Caco-2 (cell line): ENCODE measurements around the gene KCND1. TPM values are rescaled to one million over a fixed set of nuclear protein-coding genes. Genes with fewer than 3 reads are reported as not detected.

Source experiments
- BruUV-seq: library from RNA; stranded (reverse); fragments of 400-500 nt; replicated peaks from 2 replicates; lab custom pipeline; 2021; lab: Mats Ljungman, UMichigan
- CTCF ChIA-PET: fragments of 300-600 bp; sonication (Branson Sonifier 250); formaldehyde crosslinking; loops from one replicate; lab custom pipeline; 2022; ENCODE audit warnings: antibody characterized with exemption; lab: Charles Lee
- POLR2A ChIA-PET: fragments of 300-600 bp; sonication (Branson Sonifier 250); formaldehyde crosslinking; loops from one replicate; lab custom pipeline; 2022; ENCODE audit warnings: antibody characterized with exemption; lab: Charles Lee
- DNase-seq, 2 experiments: peaks; one replicate each; pipeline versions ENCODE4 v3.0.0 to v3.0.0-alpha.2; 2020 to 2022
- H3K27me3 ChIP-seq: replicated peaks from 2 replicates; pipeline ENCODE4 v1.6.0; 2011; ENCODE audit warnings: low read length; ENCODE audit not compliant: control insufficient read depth, insufficient read depth
- H3K36me3 ChIP-seq: 2 replicates; pipeline ENCODE4 v1.5.1; 2011; ENCODE audit warnings: low read length; ENCODE audit not compliant: control insufficient read depth, insufficient read depth
- H3K4me1 ChIP-seq: fragments of 250-450 bp; sonication (Bioruptor Pico); 2 replicates; pipeline ENCODE4 v1.5.1; 2020; ENCODE audit warnings: mild to moderate bottlenecking
- H3K4me3 ChIP-seq: 2 replicates; pipeline ENCODE4 v1.5.1; 2011; ENCODE audit warnings: low read depth, mild to moderate bottlenecking, control low read depth, low read length
- H3K9me3 ChIP-seq: fragments of 250-450 bp; sonication (Bioruptor Pico); 2 replicates; pipeline ENCODE4 v1.5.1; 2020; ENCODE audit warnings: mild to moderate bottlenecking, moderate library complexity
- H3K27ac Mint-ChIP-seq: one replicate; pipeline ENCODE4 v1.8.0; 2022; ENCODE audit warnings: mixed read lengths; ENCODE audit not compliant: unreplicated experiment
- H3K27me3 Mint-ChIP-seq: one replicate; pipeline ENCODE4 v1.8.0; 2022; ENCODE audit warnings: mixed read lengths; ENCODE audit not compliant: insufficient read depth, unreplicated experiment
- H3K36me3 Mint-ChIP-seq: one replicate; pipeline ENCODE4 v1.8.0; 2022; ENCODE audit warnings: mild to moderate bottlenecking, mixed read lengths; ENCODE audit not compliant: insufficient read depth, unreplicated experiment
- H3K4me1 Mint-ChIP-seq: one replicate; pipeline ENCODE4 v1.8.0; 2022; ENCODE audit warnings: low read depth, mixed read lengths; ENCODE audit not compliant: unreplicated experiment
- H3K4me3 Mint-ChIP-seq: one replicate; pipeline ENCODE4 v1.8.0; 2022; ENCODE audit warnings: mild to moderate bottlenecking, moderate library complexity, mixed read lengths; ENCODE audit not compliant: unreplicated experiment
- H3K9me3 Mint-ChIP-seq: one replicate; pipeline ENCODE4 v1.8.0; 2022; ENCODE audit warnings: mixed read lengths; ENCODE audit not compliant: unreplicated experiment
- intact Hi-C: fragments of 100-400 bp; cut with micrococcal nuclease; formaldehyde crosslinking; loops from one replicate; pipeline ENCODE4 v1.10.0; 2022; ENCODE audit not compliant: unreplicated experiment
- total RNA-seq: library from RNA; stranded (reverse); gene quantifications from 2 replicates; pipeline ENCODE4 v1.2.3, GENCODE V29; 2022
- TF ChIP-seq, protein P1 (sequence below), 2 experiments: fragments of 200-600 bp in 1 of 2; IDR thresholded peaks; 1 replicate in 1 of 2; 2 replicates in 1 of 2; pipeline versions ENCODE4 v1.5.1 to v1.8.0; 2011 to 2022; ENCODE audit warnings: antibody characterized with exemption in 1 of 2, control low read depth in 1 of 2, inconsistent platforms in 1 of 2, low read depth in 1 of 2, low read length in 1 of 2, mild to moderate bottlenecking in 1 of 2, moderate library complexity in 1 of 2; ENCODE audit not compliant: insufficient read depth in 1 of 2, severe bottlenecking in 1 of 2, unreplicated experiment in 1 of 2

The KCND1 gene
- total RNA-seq, 1 experiment from 2014 or later: 0.88 TPM

DNA sequence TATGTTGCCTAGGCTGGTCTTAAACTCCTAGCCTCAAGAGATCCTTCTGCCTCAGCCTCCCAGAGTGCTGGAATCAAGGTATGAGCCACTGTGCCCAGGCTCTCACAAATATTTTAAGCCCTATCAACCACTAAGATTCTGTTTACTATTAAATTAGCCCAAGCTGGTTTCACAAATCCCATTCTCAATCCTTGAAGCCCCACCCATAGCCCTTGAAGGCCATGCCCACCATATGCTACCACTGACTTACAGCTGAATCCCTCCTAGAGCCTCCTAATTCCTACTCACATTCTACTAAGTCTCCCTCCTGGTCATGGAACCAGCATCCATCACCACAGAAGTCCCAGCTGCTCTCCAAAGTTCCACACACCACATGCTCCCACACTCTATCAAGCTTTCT, 20.7 kb upstream of the KCND1 start:
- no peak for DNase-seq
- CTCF ChIA-PET: no interaction called here
- POLR2A ChIA-PET: no interaction called here
- H3K4me1 ChIP-seq: no peaks in the 10 kb centered on the region
- Mint-ChIP-seq H3K36me3 (peaks cover 34% of the 10 kb centered on the region), H3K27me3 (no peaks in the 10 kb centered on the region), H3K4me1 (no peaks in the 10 kb centered on the region), H3K27ac (no peak overlapping the region), H3K9me3 (no peaks in the 10 kb centered on the region), H3K4me3 (no peak overlapping the region)
- no peak overlapping the region for H3K4me3 ChIP-seq
- TF ChIP-seq, protein P1, sequence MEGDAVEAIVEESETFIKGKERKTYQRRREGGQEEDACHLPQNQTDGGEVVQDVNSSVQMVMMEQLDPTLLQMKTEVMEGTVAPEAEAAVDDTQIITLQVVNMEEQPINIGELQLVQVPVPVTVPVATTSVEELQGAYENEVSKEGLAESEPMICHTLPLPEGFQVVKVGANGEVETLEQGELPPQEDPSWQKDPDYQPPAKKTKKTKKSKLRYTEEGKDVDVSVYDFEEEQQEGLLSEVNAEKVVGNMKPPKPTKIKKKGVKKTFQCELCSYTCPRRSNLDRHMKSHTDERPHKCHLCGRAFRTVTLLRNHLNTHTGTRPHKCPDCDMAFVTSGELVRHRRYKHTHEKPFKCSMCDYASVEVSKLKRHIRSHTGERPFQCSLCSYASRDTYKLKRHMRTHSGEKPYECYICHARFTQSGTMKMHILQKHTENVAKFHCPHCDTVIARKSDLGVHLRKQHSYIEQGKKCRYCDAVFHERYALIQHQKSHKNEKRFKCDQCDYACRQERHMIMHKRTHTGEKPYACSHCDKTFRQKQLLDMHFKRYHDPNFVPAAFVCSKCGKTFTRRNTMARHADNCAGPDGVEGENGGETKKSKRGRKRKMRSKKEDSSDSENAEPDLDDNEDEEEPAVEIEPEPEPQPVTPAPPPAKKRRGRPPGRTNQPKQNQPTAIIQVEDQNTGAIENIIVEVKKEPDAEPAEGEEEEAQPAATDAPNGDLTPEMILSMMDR (IDR thresholded peaks at IDR 0.05; ENCODE audit: insufficient read depth in 1 of 2, low read depth in 1 of 2, low read length in 1 of 2, severe bottlenecking in 1 of 2, unreplicated experiment in 1 of 2): no peak
- no peaks in the 10 kb centered on the region for H3K9me3 ChIP-seq
- no peaks in the 10 kb centered on the region for H3K27me3 ChIP-seq
- H3K36me3 ChIP-seq: no peaks in the 10 kb centered on the region
- no TSS peak for BruUV-seq
- intact Hi-C loops: no loop called here

DNA sequence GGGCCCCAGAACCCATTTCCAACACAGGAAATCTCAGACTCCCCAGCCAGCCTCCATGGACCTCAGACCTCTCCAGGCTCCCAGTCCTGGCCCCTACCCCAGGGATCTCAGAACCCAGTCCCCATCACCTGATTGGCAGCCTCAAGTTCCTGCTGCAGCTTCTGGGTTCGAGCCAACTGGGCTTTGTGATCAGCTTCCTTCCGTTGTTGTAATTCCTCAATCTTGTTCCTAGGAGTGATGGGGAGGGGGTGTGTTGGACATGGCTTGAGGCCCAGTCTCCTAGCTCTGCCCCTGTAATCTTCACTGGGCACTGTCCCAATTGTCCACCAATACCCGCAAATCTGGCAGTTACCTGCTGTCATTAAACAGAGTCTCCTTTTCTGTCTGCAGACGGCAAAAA, 17.8 kb upstream of the KCND1 start:
- H3K9me3 ChIP-seq: no peaks in the 10 kb centered on the region
- no peaks in the 10 kb centered on the region for H3K36me3 ChIP-seq
- no peaks in the 10 kb centered on the region for H3K27me3 ChIP-seq
- Mint-ChIP-seq H3K4me1 (no peaks in the 10 kb centered on the region), H3K36me3 (peaks cover 17% of the 10 kb centered on the region), H3K4me3 (no peak overlapping the region), H3K27ac (no peak overlapping the region), H3K27me3 (no peaks in the 10 kb centered on the region), H3K9me3 (no peaks in the 10 kb centered on the region)
- intact Hi-C loops: no loop called here
- ChIA-PET CTCF (no interaction called here), POLR2A (no interaction called here)
- H3K4me1 ChIP-seq: no peaks in the 10 kb centered on the region
- no peak overlapping the region for H3K4me3 ChIP-seq
- no peak for DNase-seq
- no TSS peak for BruUV-seq
- TF ChIP-seq, protein P1 (IDR thresholded peaks at IDR 0.05; ENCODE audit: insufficient read depth in 1 of 2, low read depth in 1 of 2, low read length in 1 of 2, severe bottlenecking in 1 of 2, unreplicated experiment in 1 of 2): no peak

DNA sequence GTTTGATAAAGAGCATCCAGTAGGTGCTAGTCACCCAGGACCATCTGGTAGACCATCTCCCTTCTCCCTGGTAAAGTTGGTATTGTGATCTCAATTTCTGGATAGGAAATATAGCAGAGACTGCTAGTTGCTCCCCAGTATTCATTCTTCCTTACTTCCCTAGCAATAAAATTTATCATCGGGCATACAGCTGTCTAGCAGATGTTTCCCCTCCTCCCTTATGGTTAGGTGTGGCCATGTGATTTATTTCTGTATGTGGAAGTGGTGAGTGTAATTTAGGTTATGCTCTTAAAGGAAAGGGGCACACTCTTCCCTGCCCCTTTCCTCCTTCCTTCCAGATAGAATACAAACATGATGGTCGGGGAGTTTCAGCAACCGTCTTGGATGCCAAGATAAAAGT, 12.3 kb upstream of the KCND1 start:
- ChIA-PET CTCF (no interaction called here), POLR2A (no interaction called here)
- Histone ChIP-seq H3K36me3 (no peaks in the 10 kb centered on the region; the same call in 1 of the 2 replicates), H3K9me3 (no peaks in the 10 kb centered on the region), H3K27me3 (no peaks in the 10 kb centered on the region), H3K4me1 (no peaks in the 10 kb centered on the region), H3K4me3 (no peak overlapping the region)
- BruUV-seq: no TSS peak
- Mint-ChIP-seq H3K9me3 (no peaks in the 10 kb centered on the region), H3K36me3 (peaks cover 27% of the 10 kb centered on the region), H3K27ac (no peak overlapping the region), H3K4me1 (no peaks in the 10 kb centered on the region), H3K27me3 (no peaks in the 10 kb centered on the region), H3K4me3 (no peak overlapping the region)
- DNase-seq: no peak
- intact Hi-C loops: no loop called here
- TF ChIP-seq, protein P1 (IDR thresholded peaks at IDR 0.05; ENCODE audit: insufficient read depth in 1 of 2, low read depth in 1 of 2, low read length in 1 of 2, severe bottlenecking in 1 of 2, unreplicated experiment in 1 of 2): no peak
